GM12874 (cell line): ENCODE results near the gene NPR1.

Experiments used
- CTCF ChIP-seq: IDR thresholded peaks from 2 replicates; pipeline ENCODE4 v1.5.1; 2011; ENCODE audit warnings: low read depth, mild to moderate bottlenecking, control low read depth, low read length, moderate library complexity; ENCODE audit not compliant: insufficient read depth

Gene NPR1

GRCh38 chr1:153728305-153729066 lies 50.0 kb downstream of the NPR1 start:
- TF ChIP-seq CTCF = no peak

GRCh38 chr1:153730468-153730988 lies 52.0 kb downstream of the NPR1 start:
- no peak for TF ChIP-seq CTCF

DNA sequence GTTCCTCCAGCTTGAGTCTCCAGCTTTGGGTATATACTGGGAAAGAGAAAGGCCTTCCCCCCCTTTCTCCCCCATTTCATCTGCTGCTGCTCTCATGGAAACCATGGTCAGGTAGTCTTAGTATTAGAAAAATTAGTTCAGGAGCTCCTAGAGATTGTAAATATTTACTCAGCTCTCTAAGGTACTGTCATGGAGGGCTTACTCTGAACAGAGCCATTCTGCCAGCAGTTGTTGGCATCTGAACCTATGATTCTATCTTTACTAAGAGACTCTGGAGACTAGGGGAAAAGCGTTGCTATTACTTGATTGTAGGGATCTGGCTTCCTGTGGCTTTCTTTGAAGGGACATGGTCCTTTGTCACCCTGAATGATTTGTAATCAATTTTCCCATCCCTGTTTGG lies 55.5 kb downstream of the NPR1 start:
- no peak for TF ChIP-seq CTCF

- TF ChIP-seq CTCF = no peak
These were observed 56.1 kb downstream of the NPR1 start for GRCh38 chr1:153734396-153735089.

- no peak for TF ChIP-seq CTCF
These were observed 56.6 kb downstream of the NPR1 start for GRCh38 chr1:153735090-153735420.

- no peak for TF ChIP-seq CTCF
These were observed 63.5 kb downstream of the NPR1 start for GRCh38 chr1:153741986-153742385.

DNA sequence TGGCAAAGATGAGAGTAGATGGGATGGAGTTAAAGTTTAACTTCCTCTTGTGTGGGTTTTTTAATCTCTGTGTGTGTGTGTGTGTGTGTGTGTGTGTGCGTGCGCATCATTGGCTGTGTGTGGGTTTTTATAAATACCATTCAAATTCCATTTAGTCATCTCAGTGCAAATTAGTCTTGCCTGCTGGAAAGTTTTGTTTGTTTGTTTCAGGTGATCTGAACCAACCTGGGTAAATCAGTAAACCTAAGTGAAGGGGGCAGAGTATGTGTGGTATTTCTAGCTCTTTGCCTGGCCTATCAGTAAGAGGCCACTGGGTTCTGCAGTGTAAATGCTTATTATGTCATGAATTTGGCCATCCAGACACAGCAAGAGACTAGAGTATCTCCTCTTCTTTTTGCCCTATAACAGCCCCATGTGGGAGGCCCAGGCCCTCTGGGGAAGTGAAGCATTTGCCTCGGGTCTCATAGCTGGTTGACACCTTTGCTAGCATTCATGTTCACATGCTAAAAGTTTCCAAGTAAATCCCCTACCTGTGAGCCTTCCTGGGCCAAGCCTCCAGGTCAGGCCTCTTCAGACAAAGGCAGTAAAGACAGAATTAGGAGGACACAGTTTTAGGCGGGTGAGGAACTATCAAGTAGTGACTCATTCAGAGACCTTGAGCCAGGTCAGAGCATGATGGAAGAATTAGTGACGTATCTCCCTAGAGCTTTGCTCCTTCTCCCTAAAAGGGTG lies 64.1 kb downstream of the NPR1 start:
- no peak for TF ChIP-seq CTCF
